Measurements from ENCODE around the gene HARBI1. TPM values are rescaled to one million over a fixed set of nuclear protein-coding genes. Genes with fewer than 3 reads are reported as not detected.

The HARBI1 gene
- total and polyA plus RNA-seq, 5 donors: 2.7 to 4.1 (median 3.6) TPM

Other genes starting within 250 kb of the HARBI1 start
- gene MDK, start 235.6 kb downstream of the HARBI1 start, total RNA-seq: 10 to 100 TPM in 3 of 4 donors, 1 to 10 TPM in 1; 9.9 to 18.8 (median 11.9) TPM
- 10.1 TPM for gene MDK, start 235.6 kb downstream of the HARBI1 start, polyA plus RNA-seq
- gene CHRM4, start 225.5 kb downstream of the HARBI1 start, total RNA-seq: under 1 TPM in 2 of 4 donors, not detected in 2; 0.14 to 0.53 TPM
- gene CHRM4, start 225.5 kb downstream of the HARBI1 start, polyA plus RNA-seq: 0.20 TPM
- gene AMBRA1, start 23.2 kb downstream of the HARBI1 start, total RNA-seq: 10 to 100 TPM; 19.4 to 23.6 (median 20.4) TPM
- gene AMBRA1, start 23.2 kb downstream of the HARBI1 start, polyA plus RNA-seq: 8.1 TPM
- gene ATG13, start 326 bp upstream of the HARBI1 start, total RNA-seq: 10 to 100 TPM; 48.5 to 66.2 (median 59.1) TPM
- gene ATG13, start 326 bp upstream of the HARBI1 start, polyA plus RNA-seq: 38.0 TPM
- gene ARHGAP1, start 83.4 kb upstream of the HARBI1 start, total RNA-seq: 100 to 1,000 TPM; 101 to 112 (median 106) TPM
- 53.4 TPM for gene ARHGAP1, start 83.4 kb upstream of the HARBI1 start, polyA plus RNA-seq
- 1 to 10 TPM; 5.8 to 8.8 (median 7.5) TPM for gene ZNF408, start 83.8 kb upstream of the HARBI1 start, total RNA-seq
- 5.9 TPM for gene ZNF408, start 83.8 kb upstream of the HARBI1 start, polyA plus RNA-seq
- under 1 TPM in 1 of 4 donors, not detected in 3; 0.19 TPM for gene F2, start 102.0 kb upstream of the HARBI1 start, total RNA-seq
- not detected for gene F2, start 102.0 kb upstream of the HARBI1 start, polyA plus RNA-seq
- gene CKAP5, start 229.1 kb upstream of the HARBI1 start, total RNA-seq: 10 to 100 TPM; 55.1 to 66.8 (median 65.0) TPM
- 20.6 TPM for gene CKAP5, start 229.1 kb upstream of the HARBI1 start, polyA plus RNA-seq

All from right cardiac atrium (tissue), 5 donors.